ENCODE measurements around the gene APOBEC3A.

DNA sequence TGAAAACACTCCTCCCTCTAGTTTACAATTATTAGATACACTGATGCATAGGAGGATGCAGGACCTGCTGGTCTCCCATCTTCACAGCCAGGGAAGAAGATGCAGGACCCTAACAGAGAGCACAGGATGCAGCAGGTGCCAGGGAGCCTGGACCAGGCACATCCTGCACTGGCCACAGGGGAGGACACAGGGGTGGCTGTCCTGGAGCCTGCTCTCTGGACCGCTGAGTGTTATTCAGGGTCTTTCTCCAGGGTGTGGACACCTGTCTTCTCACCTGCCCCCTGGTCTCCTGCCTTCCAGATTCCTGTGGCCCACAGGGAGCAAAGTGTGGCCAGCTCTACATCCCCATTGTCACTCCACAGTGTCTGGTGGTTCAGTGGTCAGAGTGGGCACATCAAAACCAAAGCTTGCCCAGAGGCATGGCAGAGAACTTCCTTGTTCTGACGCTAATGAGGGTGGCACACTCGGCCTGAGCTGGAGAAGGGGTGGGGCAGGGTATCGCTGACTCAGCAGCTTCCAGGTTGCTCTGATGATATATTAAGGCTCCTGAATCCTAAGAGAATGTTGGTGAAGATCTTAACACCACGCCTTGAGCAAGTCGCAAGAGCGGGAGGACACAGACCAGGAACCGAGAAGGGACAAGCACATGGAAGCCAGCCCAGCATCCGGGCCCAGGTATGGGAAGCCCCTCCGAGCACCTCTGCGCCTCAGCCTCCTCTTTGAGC, at the start of gene APOBEC3A:
- TF ChIP-seq, protein P1, sequence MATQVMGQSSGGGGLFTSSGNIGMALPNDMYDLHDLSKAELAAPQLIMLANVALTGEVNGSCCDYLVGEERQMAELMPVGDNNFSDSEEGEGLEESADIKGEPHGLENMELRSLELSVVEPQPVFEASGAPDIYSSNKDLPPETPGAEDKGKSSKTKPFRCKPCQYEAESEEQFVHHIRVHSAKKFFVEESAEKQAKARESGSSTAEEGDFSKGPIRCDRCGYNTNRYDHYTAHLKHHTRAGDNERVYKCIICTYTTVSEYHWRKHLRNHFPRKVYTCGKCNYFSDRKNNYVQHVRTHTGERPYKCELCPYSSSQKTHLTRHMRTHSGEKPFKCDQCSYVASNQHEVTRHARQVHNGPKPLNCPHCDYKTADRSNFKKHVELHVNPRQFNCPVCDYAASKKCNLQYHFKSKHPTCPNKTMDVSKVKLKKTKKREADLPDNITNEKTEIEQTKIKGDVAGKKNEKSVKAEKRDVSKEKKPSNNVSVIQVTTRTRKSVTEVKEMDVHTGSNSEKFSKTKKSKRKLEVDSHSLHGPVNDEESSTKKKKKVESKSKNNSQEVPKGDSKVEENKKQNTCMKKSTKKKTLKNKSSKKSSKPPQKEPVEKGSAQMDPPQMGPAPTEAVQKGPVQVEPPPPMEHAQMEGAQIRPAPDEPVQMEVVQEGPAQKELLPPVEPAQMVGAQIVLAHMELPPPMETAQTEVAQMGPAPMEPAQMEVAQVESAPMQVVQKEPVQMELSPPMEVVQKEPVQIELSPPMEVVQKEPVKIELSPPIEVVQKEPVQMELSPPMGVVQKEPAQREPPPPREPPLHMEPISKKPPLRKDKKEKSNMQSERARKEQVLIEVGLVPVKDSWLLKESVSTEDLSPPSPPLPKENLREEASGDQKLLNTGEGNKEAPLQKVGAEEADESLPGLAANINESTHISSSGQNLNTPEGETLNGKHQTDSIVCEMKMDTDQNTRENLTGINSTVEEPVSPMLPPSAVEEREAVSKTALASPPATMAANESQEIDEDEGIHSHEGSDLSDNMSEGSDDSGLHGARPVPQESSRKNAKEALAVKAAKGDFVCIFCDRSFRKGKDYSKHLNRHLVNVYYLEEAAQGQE (IDR thresholded peaks at IDR 0.05; ENCODE audit: insufficient read depth in 1 of 2, low read depth in 2 of 2, low read length in 2 of 2), result no peak
- no peak for TF ChIP-seq POLR2AphosphoS5 (IDR thresholded peaks at IDR 0.05; ENCODE audit: low read depth, low read length)
- no peak for TF ChIP-seq TAF1 (IDR thresholded peaks at IDR 0.05; ENCODE audit: borderline replicate concordance, insufficient read depth, low read length)
- TF ChIP-seq FOXP2 (optimal IDR thresholded peaks at IDR 0.05; ENCODE audit: borderline replicate concordance, extremely low read depth, extremely low read length, insufficient read depth), result no peak
- no peak for TF ChIP-seq SIN3A (IDR thresholded peaks at IDR 0.05; ENCODE audit: borderline replicate concordance, insufficient read depth, low read length)
